SHP77 treated with DMSO at 0.1 percent for 48 hours (cell line): Measurements from ENCODE around the gene AGFG2.
"Not testable (repeated sequence)": the region's sequence is repeated elsewhere in the genome, so short reads cannot be mapped to it uniquely, and the experiment has no call there.

ENCODE experiments used
- DNase-seq: peaks from one replicate; lab custom pipeline; 2025; lab: John Stamatoyannopoulos, UW

Gene AGFG2

DNA sequence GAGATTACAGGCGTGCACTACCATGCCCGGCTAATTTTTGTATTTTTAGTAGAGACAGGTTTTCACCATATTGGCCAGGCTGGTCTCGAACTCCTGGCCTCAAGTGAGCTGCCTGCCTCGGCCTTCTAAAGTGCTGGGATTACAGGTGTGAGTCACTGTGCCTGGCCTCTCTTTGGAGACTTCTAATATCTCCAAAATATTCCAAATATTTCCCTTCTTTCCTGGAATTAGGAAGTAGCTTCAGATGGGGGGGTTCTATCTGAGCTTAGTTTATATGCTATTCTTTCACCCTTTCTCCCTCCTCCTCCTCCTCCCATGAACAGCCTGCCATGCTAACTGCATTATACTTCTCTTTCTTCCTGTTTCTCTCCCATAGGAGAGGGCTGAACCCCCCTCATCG lies 9.4 kb downstream of the AGFG2 start:
- not testable (repeated sequence) for DNase-seq

DNA sequence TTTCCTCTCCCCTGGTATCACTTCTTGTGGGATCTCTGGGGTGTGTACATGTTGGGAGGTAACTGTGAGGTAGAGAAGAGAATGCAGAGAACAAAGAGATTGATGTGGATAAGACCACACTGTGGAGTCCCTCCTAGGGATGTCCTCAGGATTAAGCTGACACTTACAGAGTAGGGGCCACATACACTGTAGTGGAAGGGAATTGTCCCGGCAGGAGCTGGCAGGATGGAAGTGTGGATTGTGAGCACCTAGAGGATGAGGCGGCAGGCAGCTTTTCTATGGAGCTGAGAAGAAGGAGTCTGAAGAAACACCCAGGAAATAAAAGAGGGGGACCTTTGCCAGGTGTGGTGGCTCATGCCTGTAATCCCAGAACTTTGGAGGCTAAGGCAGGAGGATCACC lies 13.5 kb downstream of the AGFG2 start:
- no peak for DNase-seq

DNA sequence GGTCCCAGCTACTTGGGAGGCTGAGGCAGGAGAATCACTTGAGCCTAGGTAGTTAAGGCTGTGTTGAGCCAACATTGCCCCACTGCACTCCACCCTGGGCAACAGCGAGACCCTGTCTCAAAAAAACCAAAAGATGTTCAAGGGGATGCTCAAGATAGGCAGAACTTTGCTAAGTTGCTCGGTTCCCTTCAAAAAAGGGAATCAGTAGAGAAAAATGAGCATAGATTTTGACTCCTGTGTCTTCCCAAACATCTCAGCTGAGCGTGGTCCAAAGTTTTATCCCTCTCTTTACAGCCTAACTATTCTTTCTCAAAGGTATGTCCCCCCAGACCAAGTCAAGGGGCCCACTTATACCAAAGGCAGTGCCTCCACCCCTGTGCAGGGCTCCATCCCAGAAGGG lies 14.0 kb downstream of the AGFG2 start:
- DNase-seq, result no peak

DNA sequence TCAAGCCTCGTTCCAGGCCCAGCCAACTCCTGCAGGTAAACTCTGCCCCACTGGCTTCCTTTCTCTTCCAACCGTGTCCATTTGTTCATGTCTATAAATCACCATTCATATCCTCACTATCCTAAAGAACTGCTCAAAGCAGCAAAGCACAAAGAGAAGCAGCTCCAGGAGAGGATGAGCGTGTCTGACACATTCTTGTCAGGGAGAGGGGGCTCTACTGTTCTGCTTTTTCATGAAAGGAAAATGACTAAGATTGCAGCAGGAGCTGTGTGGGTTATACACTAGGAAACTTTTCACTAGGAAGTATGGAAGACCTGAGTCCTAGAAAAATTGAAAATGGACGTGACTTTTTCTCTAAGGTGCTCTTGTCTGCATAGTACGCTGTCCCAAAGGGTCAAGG lies 16.7 kb downstream of the AGFG2 start:
- no peak for DNase-seq

DNA sequence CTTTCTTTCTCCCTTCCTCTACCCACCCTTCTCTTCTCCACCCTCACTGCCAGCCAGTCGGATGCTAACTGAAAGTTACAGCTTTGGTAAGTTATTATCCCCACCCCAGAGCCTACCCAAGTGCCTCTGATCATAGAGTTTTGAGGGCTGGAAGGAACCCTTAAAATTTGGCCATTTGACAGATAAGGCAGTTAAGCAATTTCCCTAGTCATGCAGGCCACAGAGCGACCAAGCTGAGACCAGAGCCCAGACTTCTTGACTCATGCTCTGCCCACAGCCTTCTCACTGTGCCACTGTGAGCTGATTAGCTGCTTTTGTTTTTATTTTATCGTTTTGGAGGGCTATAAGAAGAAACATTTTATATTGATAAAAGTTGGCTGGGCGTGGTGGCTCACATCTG lies 17.5 kb downstream of the AGFG2 start:
- DNase-seq, result no peak

DNA sequence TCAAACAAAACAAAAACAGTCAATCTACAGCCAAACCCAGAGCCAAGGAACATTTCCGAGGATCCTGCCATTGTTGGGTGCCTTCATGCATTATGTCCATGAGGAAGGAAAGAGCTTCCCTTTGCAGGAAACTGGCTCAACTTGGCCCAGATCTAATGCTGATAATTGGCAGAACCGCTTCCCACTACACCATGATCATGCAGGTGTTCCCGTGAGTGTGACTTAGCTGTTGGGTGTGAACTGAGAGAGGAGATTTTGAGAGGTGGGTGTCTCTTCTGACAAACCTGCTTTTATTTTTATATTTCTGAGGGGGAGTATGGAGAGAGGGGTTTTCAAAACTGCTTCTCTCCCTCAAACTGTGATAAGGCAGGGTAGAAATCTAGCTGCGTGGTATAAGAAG lies 20.1 kb downstream of the AGFG2 start:
- no peak for DNase-seq

DNA sequence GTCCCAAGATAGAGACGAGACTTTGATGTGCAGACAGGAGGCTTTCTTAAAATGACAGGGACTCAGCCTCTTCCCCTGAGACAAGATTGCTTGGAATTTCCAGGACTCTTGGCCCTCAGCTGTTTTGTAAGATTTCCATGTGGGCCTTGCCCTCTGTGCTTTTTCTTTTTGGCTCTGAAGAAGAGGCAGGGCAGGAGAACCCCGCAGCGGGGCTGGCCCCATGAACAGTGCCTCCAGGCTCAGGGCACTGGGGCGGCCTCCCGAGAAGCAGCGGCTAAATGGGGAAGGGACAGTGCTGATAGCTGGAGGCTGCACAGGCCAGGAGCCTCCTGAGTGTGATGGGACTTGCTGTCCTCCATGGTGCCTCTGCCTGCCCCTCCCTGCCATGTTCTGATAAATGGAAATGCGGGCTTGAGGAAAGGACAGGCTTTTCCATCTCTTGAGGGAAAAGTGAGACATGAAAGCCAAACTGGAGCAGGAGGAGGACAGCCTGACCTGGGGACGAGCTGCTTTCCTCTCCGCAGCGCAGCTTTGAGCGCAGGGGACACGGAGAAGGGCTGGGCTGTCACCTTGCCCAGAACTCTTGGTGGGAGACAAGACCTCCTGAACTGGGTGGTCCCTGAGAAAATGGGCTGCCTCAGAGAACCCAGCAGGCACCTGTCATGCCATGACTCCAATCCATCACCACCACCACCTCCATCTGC lies 22.6 kb downstream of the AGFG2 start:
- DNase-seq, result no peak

DNA sequence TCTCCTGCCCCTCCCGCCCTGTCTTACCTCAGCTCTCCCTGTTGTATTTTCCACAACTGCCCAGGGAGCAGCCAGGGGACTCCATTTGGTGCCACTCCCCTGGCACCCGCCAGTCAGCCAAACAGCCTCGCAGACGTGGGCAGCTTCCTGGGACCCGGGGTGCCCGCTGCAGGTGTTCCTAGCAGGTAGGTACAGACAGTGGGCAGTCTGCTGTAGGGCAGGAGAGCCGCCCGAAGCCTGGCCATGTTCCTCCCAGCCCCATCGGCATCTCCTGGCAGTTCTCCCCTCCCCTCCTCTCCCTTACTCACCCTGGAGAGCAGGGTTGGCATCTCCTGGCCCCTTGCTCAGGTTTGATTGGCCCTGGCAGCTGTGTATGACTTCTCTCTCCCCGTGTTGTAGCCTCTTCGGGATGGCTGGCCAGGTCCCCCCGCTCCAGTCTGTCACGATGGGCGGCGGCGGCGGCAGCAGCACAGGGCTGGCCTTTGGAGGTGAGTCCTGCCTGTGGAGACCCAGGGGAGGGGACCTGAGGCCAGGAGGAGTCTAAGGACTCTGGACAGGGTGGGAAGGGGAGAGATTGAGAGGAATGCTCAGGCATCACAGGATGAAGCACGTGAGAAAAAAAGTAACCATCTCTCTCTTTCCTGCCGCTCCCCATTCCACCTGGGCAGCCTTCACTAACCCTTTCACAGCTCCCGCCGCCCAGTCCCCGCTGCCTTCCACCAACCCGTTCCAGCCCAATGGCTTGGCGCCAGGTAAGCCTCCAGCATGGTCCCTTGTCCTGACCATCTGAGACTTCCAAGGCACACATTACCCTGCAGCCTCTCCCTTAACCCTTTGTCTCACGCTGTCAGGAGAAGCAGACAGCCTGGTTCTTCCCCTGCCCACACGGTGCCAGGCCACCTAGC lies 23.4 kb downstream of the AGFG2 start:
- no peak for DNase-seq

DNA sequence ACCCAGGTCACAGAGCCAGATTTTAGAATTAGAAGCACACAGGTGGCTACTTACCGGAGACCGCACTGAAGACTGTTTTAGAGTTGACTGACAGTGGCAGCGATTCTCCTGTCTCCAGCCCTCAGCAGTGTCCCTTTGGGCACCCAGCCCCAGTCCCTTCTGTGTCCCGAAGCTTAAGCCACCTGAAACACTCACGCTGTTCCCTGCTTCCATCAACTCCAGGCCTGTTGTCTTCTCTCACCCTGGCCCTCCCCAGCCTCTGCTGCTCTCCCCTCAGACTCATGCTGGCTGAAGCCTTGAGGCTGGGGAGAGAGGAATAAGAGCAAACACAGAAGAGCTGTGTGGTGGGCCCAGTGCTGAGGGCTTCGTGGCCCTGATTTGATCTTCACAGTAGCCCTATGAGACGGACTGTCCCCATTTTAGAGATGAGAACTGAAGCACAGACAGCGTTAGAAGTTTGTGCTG lies 24.1 kb downstream of the AGFG2 start:
- DNase-seq, result no peak

DNA sequence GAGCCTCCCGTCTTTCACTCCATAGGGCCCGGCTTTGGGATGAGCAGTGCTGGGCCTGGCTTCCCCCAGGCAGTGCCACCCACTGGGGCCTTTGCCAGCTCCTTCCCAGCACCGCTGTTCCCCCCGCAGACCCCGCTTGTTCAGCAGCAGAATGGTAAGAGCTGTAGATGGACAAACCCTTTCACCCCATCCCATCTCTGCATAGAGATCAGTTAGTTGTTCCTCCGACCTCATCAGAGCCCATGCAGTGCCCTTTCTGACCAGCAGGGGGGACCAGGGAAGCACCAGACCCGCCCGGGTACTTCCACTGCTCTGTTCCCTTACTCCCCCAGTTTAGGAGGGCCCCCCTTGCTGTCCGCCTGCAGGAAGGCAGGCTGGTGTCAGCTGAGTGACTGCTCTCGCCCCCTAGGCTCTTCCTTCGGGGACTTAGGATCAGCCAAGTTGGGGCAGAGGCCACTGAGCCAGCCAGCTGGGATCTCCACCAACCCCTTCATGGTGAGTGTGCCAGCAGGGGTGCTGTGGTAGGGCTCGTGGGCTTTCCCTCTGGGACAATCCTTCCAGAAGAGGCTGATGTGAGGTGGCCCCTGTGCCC lies 24.9 kb downstream of the AGFG2 start:
- no peak for DNase-seq

DNA sequence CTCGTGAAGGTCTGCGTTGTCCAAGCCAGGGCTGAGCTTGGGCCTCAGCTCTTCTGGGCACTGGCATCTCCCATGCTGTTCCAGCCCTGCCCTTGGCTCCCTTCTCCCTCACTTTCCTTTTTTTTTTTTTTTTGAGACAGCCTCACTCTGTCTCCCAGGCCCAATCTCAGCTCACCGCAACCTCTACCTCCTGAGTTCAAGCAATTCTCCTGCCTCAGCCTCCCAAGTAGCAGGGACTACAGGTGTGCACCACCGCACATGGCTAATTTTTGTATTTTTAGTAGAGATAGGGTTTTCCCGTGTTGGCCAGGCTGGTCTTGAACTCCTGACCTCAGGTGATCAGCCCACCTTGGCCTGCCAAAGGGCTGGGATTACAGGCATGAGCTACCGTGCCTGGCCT lies 25.4 kb downstream of the AGFG2 start:
- DNase-seq, result not testable (repeated sequence)

DNA sequence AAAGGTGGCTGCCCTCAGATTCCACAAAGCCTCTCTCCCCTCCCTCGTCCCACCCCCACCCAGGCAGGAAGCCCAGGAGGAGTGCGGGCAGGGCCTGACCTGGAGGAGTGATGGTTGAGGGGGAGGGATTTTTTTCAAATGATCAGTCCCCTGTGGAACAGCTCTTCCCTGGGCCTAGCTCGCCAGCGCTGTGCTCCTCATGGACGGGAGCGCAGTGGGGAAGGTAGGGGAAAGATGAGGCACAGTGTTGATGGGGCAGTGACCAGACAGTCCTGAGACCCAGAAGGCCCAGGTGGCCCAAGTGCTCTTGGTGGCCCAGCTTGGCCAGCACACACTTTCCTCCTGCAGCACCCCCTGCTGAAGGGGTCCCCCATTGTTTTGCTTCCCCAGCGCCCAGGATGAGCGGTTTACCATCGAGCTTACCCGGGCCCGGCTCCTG lies 26.1 kb downstream of the AGFG2 start:
- no peak for DNase-seq

DNA sequence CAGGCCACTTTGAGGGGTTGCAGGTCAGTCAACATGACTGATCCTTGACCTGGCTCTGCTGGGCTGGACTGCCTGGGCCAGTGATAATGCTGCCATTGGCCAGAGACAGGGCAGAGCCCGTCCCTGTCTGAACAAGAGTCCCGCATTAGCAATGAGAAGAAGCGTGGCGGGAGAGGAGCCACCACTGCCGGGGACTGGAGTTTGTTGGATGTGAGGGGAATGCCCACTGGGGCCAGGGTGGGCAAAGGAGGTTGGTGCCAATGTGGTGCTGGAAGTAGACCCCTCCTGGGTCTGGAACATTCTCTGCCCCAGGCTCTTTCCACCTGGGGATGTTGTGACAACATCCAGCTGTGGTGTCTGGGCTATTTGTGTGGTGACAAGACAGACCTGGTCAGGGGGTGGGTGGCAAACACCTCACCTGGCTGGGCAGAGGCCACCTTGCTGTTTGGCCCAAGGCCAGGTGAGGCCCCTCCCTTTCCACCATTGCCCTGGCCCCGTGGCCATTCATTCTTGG lies 27.1 kb downstream of the AGFG2 start:
- DNase-seq, result no peak

DNA sequence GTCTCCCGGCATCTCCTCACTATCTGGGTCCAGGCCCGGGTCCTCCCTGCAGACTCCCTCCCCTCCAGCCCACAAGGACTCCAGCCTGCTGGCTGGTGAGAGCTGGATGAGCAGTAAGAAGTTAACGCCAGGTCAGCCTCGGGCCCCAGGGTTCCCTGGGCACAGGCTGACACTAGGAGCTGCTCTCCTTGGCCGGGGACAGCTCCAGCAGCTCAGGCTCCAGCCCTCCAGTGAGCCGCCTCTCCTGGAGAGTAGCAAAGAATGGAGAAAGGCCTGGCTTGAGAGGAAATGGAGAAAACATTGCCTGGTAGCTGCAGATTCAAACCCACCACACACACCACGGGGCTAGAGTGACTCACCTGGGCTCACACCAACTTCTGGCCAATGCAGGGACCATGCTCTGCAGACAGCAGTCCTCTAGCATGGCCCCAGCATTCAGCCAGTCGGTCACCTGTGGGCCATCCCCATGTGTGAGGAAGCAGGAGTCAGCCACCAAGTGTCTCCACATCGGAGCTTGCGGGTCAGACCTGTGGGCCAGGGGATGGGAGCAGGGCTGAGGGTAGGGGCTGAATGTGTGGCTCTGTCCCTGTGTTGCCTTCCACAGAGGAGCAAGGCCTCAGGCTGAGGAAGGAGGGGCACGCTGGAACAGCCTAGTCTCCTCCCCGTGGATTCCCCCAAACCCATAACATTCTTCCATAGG lies 28.2 kb downstream of the AGFG2 start:
- DNase-seq, result no peak

DNA sequence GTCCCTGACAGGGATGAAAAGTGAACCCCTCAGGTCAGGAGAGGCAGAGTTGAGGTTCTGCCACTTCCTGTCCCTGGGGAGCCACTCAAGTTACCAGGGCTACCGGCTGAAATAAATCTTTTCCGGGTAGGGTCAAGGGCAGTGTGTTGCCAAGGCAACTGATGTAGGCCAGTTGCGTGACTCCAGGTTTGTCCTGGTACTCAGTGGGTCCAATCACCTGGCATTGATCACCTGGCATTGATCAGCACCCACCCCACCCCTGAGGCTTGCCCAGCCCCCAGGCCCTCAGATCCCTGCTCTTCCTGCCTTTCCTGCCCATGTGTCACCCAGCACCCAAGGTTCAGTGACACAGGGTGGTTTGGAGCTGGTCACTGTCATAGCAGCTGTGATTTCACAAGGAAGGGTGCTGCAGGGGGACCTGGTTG lies 28.8 kb downstream of the AGFG2 start:
- DNase-seq, result no peak

DNA sequence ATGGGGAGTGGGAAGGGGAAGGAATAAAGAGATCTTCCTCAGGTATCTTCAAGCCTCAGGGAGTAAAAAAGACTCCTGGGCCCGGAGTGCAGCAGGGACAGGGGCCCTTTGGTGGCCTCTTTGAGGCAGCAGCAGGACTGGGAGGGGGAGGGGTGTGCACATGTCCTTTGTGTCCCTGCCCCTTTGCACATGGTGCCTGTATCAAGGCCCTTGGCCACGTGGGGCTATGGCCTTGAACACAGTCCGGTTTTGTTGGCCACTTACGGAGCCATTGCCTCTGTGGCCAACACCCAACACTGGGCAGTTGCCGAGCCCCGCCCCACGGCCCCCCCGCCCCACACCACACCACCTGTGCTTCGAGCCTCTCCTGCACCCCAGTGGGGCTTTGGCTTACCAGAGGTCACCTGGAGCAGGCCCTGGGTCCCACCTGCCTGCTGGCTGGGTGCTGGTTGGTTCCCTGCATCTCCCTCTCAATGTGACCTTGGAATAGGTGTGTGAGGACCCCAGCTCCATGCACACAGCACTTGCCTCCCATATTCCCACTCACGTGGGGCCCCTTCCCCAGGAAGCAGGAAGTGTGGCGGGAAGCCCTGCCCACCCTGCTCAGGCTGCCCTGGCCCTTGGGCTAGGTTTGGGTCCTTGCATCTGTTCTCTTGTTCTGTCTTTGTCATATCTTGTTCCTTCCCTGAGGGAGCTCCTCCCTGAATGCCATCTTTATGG lies 29.3 kb downstream of the AGFG2 start:
- no peak for DNase-seq

DNA sequence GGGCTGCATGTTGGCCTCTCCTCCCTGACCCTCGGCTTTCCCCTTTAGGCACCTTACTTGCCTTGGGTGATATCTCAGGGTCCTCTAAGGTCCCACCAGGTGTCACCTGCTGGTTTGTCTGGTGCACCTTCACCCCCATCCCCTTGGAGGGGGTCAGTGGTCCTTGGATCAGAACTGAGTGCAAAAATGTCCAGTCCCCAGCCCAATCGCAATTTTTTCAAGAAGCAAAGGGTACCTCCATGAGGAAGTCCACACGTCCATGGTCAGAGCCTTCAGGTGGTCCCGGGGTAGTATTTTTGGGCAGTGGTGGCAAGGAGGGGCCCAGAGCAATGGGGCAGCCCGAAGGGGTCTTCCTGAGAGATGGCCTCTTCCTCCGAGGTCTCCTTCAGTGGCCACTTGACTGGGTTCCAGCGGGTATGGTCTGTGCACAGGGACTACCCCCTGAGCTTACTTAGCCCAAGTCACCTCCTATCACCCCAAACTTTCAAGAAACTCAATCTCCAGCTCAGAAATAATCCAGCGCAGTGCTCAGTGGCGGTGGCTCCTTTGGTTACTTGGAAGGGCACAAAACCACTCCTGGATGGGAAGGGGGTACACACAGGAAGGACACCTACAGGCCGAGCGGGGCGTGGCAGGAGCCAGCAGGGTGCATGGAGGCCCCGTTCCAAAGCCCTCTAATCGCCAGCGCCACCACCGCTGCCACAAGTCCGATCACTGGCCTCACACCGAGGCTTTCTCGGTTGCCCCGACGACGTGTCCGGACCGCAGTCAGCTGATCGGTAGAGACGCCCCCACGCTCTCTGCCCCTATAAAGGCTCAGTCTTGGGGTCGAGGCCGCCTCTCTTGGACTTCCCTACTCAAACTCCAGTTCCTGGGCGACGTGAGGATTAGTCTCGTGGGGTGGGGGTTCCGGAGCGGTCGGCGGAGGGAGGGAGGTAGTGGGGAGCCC lies 30.2 kb downstream of the AGFG2 start:
- DNase-seq, result no peak

DNA sequence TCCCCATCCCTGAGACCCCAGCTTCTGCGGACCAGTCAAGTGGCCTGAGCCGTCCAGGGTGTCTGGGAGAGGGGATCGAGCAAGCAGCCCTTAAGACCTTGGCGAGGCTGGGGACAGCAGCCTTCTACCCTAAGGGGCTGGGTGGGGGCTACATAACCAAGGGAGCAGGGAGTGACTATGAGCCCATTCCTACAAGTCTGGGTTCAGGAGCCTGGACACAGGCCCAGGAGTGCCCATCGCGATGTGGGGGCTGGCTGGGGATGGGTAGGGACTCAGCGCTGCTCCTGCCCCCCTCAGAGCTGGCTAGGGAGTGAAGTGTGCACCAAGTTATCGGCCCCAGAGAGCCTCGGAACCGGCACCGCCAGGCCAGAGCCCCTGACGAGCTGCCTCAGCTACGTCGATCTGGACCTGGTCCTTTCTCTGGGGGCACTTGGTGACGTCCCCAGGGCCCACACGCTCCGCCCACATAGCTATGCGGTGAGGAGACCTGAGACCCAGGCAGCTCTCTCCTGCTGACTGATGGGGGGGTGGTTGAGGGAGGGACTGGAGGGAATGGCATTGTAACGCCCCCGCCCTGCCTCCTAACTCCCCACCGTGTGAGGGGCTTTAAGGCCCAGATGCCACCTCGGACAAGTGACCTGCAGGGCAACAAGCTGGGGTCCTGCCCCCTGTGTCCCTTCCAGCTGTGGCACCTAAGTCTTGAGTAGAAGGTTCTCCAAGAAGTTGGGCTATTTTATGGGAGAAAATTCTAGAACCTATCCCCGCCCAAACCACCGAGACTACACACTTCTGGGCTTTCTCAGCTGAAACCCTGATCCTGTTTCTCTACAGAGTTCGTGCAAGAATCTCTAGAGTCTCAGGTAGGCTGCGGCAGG lies 32.2 kb downstream of the AGFG2 start:
- DNase-seq, result no peak

DNA sequence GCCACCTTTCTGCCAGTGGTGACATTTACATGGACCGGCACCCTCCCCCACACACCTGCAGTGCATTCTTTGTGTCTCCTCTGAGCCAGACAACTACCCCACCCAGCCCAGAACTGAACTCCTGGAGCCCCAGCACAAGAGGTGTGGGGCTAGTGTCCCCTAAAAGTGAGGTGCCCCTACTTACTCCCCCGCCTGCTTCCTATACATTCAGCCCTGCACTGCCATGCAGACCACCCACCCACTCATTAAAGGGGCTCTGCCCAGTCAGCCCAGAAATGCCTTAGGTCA lies 32.8 kb downstream of the AGFG2 start:
- DNase-seq, result no peak
